HG02870 (cell line): ENCODE data around the gene DNAJB12.

Experiments
- ATAC-seq: cut with Tn5 transposase; IDR thresholded peaks from one replicate; pipeline ENCODE4 v1.9.1; 2021; ENCODE audit warnings: mild to moderate bottlenecking, moderate library complexity; ENCODE audit not compliant: unreplicated experiment

Gene DNAJB12

DNA sequence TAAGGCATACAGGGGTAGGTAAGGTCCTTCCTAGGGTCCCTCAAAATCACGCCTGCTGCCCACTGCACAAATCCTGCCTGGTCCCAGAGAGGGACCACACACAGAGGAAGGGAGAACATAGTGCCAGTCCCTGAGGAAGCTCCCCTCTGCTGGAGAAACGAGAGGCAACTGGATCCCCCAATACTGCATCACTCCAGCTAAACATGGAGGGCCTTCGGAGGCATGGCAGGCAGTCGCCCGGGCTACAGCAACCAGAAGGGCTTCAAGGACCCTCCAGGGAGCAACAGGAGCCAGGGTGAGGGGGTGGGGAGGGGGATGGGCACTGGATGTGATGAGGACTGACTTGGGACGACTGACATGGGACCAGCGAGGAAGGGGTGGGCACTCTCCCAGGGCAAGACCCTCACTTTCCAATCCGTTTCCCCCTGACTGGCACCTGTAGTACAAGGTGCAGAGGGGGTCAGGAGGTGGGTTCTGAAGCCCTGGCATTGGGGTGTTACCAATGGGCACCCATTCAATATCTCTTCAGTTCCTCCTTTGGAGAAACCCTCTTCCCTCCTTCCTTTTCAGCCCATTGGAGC is 59.3 kb downstream of the DNAJB12 start:
- ATAC-seq: no peak

DNA sequence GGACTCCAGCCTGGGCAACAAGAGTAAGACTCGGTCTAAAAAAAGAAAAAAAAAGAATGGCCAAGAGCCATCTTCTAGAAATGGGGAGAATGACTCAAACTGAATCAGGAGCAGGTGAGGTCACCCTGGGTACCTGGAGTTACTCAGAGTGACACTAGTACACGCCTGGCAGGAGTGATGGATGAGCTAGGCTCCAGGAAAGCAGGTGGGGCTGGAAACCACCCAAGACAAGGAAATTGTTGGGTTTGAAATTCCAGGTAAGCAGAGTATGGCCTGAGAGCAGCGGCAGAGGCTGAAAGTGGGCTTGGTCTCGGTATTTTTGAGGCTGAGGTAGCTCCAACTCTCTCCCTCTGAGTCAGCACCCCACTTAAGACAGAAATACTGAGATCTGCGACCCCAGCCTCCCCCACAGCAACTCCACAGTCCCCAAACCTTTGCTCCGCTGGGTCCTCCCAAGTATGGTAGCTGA is 62.5 kb downstream of the DNAJB12 start:
- ATAC-seq: no peak

DNA sequence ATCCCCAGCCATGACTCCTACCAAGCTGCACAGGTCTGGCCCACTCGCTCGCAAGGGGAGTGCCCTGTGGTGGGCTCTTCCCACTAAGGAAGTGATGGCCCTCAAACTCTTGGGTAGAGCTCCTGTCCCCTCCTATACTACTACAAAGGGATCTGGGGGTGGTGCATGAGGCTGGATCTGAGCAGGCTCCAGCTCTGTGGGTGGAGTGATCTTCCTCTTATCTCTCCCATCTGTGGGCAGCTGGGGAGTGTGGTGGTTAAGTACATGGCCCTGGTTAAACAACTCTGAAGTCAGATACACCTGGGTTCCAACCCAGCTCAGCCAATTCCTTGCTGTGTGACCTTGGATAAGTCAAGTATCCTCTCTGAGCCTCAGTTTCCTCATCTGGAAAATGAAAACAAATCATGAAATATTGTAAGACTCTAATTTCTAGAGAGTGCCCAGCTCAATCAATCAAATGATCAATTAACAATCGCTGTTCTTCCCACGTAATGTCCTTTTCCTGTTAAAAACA is 63.6 kb downstream of the DNAJB12 start:
- no peak for ATAC-seq

GRCh38 chr10:72285972-72286521 is 68.7 kb downstream of the DNAJB12 start:
- ATAC-seq: no peak

DNA sequence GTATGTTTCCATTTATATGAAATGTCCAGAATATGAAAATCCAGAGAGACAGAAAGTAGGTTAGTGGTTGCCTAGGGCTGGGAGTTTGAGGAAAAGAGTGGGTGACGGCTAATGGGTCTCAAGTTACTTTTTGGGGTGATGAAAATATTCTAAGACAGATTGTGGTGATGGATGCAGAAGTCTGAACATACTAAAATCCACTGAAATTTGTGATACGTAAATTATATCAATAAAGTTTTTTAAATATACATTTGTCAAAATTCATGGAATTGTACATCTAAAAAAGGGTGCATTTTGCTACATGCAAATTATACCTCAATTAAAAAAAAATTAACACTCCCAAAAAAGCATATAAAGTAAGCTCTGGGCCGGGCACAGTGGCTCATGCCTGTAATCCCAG is 71.6 kb downstream of the DNAJB12 start:
- no peak for ATAC-seq
